ELF-1 (cell line): ENCODE results near the gene STXBP5L.
"Not testable (repeated sequence)": the region's sequence is repeated elsewhere in the genome, so short reads cannot be mapped to it uniquely, and the experiment has no call there.

Experiments
- DNase-seq: peaks from one replicate; pipeline ENCODE4 v3.0.0-alpha.2; 2016; ENCODE audit warnings: low read depth, low spot score

Gene STXBP5L

DNA sequence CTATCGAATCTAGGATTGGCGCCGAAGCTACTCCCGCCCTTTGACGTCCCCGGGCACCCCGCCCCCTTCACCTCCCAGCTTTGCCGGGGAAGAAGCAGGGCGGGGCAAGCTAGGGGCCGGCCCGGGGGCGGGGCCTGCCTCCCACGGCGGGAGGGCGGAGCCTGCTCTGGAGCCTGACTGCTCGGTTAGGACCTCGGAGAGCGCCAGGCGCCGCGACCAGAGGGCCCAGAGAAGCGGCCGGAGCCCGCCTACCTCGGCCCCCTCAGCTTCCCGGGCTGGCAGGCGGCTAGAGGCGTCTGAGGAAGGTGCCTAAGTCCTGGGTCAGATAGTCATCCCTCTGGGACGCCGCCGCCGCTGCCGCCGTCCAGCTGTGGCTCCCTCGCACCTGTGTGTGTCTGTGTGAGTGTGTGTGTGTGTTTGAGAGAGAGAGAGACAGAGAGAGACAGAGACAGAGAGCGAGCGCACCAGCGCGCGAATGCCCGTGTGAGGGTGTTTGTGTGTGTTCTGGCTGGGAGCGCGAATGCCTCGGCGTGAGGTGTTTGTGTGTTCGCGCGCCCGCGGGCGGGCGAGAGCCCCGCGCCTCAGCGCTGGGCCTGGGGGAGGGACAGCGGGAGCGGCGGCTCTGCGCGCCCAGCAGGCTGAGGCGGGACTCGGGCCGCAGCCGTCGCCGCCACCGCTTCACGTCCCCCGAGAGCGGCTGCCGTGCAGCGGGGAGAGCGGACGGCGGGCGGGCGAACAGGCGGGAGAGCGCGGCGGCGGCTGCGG lies at the start of gene STXBP5L:
TSS of gene STXBP5L (plus strand) at position 176 of the 765 bp plus-strand sequence. CDS start 1,374 bp downstream, outside the sequence.
- peak; percentile 94 for DNase-seq

- DNase-seq = no peak
Measured at GRCh38 chr3:120858521-120858920, 49.5 kb upstream of the STXBP5L start.

- no peak for DNase-seq
Measured at GRCh38 chr3:120864541-120864940, 43.5 kb upstream of the STXBP5L start.

- no peak for DNase-seq
Measured at GRCh38 chr3:120875507-120875906, 32.5 kb upstream of the STXBP5L start.

DNA sequence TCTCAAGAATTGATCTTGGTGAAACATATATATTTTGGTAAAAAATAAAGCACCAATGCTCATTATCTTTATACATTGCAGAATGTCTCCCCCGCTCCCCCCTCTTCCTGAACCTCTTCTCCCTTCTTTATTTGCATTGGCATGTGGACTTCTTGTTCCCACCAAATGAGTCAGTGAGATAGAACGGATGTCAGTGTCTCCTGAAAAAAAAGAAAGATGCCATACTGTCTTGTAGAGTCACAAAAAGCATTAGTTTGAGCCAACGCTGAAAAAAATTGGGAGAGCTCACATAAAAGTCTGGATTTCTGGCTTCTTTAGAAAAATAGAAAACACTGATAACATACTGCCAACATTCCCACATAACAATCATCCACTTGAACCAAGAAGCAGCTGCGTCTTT lies 32.0 kb upstream of the STXBP5L start:
- no peak for DNase-seq

GRCh38 chr3:120879411-120879810 lies 28.6 kb upstream of the STXBP5L start:
- DNase-seq = no peak

- no peak for DNase-seq
Measured at GRCh38 chr3:120892921-120893320, 15.1 kb upstream of the STXBP5L start.

- DNase-seq = no peak
Measured at GRCh38 chr3:120894316-120895057, 13.5 kb upstream of the STXBP5L start.

GRCh38 chr3:120901716-120902115 lies 6.3 kb upstream of the STXBP5L start:
- not testable (repeated sequence) for DNase-seq

DNA sequence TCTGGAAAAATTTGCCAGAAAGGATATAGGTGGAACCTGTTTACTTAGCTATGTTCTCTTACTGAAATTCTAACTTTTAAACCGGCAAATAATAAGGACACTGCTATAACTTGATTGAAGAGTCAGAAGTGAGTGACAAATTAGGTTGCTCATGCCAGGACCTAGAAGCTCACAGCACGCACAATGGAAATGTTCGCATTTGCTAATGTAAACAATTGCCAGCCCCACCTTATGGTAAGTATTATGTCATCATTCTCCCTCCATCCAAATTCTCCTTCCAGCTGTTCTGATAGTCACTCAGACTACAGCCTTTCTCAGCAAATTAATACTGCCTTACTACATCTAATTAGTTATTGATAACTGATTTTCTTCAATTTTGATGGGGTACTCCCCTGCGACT lies 4.8 kb upstream of the STXBP5L start:
- DNase-seq = no peak

DNA sequence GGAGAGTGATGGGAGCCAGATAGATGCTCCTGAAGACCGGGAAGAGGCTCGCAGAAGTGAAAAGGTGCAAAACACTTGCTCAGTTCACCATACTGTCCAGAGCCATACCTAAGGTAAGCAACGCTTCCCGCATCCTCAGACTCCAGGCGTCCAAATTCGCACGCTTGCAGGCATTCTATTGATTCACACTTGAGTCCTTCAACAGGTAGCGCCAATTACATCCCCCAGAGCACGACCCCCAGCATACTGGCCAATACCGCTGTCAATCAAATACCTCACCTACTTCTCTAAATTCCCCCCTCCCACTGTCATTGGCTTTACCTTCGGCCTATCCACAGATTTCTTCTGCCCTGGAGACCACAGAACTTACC lies 361 bp upstream of the STXBP5L start:
- DNase-seq = no peak

DNA sequence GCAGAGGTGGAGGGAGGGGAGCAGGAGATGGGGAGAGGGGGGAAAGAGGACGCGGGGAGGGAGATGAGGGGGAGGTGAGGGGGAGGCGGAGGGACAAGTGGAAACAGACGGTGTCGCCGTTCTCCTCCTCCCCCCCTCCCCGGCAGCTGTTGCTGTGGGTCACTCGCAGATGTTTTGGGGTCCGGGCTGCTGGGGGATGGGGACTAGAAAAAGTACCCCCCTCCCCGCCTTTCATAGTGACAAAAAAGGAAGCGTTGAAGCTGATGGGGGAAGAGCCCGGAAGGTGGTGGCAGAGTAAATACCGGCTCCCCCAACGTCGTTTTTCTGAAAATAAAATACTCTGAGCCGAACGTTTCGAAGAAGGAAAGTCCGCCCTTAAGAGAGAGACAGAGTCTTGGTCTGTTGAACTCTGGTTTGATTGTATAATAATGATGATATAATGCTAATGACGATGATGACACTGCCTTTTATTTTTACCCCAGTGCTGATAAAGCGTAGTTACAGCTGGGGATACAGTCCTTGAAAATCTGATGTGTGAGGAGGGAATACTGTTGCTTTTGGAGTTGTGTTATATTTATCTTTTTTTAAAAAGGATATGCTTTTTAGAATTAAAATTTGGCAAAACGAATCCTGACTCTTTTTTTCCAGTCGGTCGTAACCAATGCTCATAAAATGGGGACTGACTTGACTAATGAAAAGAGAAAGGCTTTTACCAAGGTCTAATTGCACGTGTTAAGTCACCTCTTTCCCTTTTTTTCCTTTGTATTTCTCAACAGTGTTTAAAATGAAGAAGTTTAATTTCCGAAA lies 993 bp downstream of the STXBP5L start:
- DNase-seq = peak; percentile 2

DNA sequence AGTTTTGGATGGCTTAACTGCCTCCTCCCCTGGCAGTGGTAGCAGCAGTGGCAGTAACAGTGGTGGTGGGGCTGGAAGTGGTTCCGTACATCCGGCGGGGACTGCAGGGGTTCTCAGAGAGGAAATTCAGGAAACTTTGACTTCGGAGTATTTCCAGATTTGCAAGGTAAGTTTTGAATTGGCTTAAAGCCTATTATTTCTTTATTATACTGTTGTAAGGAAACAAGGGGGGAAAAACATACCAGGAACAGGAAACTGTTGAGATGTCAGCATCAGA lies 1.5 kb downstream of the STXBP5L start:
- DNase-seq = peak; percentile 3

GRCh38 chr3:120926146-120926545 lies 18.1 kb downstream of the STXBP5L start:
- no peak for DNase-seq

DNA sequence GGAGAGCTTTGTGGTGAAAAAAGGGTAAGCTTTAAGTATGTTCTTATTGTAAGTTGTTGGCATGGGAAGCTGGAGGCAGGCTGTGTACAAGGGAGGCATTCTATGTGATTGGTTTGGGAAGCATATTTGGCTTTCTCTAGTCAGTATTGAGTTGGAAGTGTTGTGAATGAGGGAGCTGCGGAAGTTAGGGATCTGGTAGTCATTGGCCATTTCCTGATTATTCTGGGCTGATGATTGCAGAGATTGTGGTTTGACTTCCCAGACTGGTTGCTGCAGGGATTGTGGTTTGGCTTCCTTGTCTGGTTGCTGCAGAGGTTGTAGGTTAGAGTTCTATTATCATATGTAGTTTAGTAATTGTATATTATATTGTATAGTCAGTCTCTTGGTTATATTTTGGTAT lies 21.0 kb downstream of the STXBP5L start:
- no peak for DNase-seq

GRCh38 chr3:120931593-120931992 lies 23.6 kb downstream of the STXBP5L start:
- no peak for DNase-seq

- no peak for DNase-seq
Measured at GRCh38 chr3:120956143-120956542, 48.1 kb downstream of the STXBP5L start.

DNA sequence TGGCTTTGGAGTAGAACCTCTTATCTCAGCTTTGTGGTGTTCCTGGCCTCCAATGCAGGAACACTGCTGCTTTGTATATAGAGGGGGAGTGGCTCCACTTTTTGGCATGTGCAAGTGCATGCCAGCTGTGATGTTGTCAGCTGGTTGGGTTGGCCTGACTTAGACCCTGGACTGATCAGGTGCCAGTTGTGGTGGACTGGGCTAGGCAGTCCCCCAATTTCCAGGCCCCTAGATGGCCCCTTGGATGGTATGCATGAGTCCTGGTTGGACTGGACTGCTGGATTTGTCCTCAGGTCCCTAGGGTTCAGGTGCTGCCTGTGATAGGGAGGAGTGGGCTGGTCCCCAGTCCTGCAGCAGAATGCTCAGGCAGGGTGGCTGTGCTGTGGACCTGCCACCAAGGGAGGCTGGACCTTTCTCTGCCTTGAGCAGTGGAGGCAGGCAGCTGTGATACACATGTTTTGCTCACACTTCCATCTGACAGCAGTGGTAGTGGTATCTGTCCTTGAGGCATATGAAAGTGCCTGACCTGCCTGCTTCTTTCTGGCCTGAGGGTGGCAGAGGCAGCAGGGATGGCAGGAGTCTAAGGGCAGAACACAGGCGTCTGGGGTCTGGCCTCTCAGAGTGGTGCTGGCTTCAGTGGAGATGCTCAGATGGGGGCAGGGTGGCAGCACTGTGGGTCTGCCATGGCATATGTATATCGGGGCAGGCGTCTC lies 74.8 kb downstream of the STXBP5L start:
- DNase-seq = no peak

GRCh38 chr3:120983321-120983665 lies 75.3 kb downstream of the STXBP5L start:
- no peak for DNase-seq

DNA sequence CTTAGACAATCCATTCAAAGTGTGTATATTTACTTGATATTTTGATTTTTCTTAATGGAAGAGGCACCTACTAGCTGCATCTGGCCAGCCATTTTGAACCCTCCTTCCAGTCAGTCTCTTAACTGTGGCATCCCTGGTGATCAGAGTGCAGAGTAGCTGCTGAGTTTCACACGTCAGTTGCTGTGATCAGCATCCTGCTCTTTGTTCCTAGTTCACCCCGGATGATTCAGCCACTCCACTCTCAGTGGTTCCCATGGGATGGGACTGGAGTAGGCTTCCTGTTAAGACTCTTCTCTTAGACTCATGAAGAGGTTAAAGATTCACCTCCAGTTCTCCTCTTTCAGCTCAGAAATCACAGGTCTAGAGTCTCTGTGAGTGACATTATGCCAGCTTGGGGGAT lies 75.8 kb downstream of the STXBP5L start:
- DNase-seq = no peak

DNA sequence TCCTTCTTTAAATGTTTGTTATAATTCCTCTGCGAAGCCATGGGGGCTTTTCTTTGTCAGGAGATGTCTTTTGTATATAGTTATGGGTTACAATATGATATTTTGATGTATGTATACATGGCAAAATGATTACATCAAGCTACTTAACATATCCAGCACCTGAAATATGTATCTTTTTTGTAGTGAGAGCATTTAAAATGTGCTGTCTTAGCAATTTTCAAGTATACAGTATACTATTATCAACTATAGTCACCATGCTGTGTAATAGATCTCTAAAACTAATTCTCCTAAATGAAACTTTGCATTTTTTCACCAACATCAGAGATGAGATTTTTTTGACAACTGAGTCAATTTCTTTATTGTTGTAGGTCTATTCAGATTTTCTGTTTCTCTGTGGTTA lies 77.2 kb downstream of the STXBP5L start:
- no peak for DNase-seq

- no peak for DNase-seq
Measured at GRCh38 chr3:120988994-120989393, 81.0 kb downstream of the STXBP5L start.
